K562 (cell line): ENCODE results near the gene M6PR. TPM values are rescaled to one million over a fixed set of nuclear protein-coding genes. Genes with fewer than 3 reads are reported as not detected.

ENCODE experiments used
- ARNT ChIP-seq, 2 experiments: fragments of 450-650 bp; IDR thresholded peaks; 2 replicates each; pipeline ENCODE4 v1.6.1; 2016; ENCODE audit warnings: mild to moderate bottlenecking in 1 of 2
- MBD2 ChIP-seq: sonication (generic); IDR thresholded peaks from 2 replicates; pipeline ENCODE4 v1.6.1; 2016; ENCODE audit warnings: low read depth, borderline replicate concordance
- ZNF263 ChIP-seq: sonication (generic); formaldehyde crosslinking; IDR thresholded peaks from 2 replicates; pipeline ENCODE4 v1.8.0; 2022; ENCODE audit warnings: mild to moderate bottlenecking, missing genetic modification reagents, borderline replicate concordance
- polyA plus RNA-seq, 8 experiments: library from polyadenylated mRNA; depleted of rRNA in 4 of 8; stranded (reverse) in 5 of 8; unstranded in 3 of 8; fragments of >200 nt; fragmentation: Nextera tagmentation in 2 of 8; fragmentation: Illumina TruSeq in 1 of 8; extraction: Ambion mirVana in 2 of 8; extraction: Trizol in 1 of 8; gene quantifications; 2 replicates each; pipeline versions ENCODE4 v1.2.1 to v1.2.3, GENCODE V29; 2011 to 2014; ENCODE audit warnings: inconsistent platforms in 1 of 8, missing spikeins in 1 of 8
- total RNA-seq, 7 experiments: library from RNA; depleted of rRNA in 6 of 7; stranded (reverse); fragments of >200 nt in 6 of 7; fragmentation: Illumina TruSeq in 2 of 7; extraction: Trizol in 2 of 7; gene quantifications; 2 replicates each; pipeline versions ENCODE4 v1.2.1 to v1.2.3, GENCODE V29; 2011 to 2021; ENCODE audit warnings: low replicate concordance in 1 of 7
- TF ChIP-seq, protein P1 (sequence below), 2 experiments: fragments of 450-650 bp; IDR thresholded peaks; 2 replicates each; pipeline ENCODE4 v1.6.1; 2016; ENCODE audit warnings: mild to moderate bottlenecking in 2 of 2, borderline replicate concordance in 1 of 2, low read depth in 1 of 2, moderate library complexity in 1 of 2

Gene M6PR
- total and polyA plus RNA-seq, 9 of the 15 experiments (the other 6 are each of a cell fraction or from before 2014, with no cell fraction given): 78.6 to 159 (median 112) TPM

DNA sequence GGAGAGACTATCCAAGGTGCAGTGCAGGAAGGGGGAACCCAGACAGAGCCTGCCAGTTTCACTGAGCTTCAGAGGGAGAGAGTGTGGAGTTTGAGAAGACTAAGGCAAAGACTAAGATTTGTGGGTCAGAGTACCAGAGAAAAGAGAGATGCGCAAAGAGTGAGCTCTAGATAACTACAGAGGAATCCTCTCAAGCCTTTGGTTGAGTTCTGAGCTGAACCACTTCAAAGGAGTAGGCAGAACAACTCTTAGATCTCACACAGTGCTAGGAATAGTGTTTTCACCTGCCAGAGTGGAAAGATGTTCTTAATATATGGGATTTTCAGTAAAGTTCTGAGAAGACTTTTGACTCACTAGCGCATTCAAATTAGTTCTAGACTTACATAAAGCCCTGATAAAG is 10.7 kb upstream of the M6PR start (continued):
- TF ChIP-seq, protein P1, sequence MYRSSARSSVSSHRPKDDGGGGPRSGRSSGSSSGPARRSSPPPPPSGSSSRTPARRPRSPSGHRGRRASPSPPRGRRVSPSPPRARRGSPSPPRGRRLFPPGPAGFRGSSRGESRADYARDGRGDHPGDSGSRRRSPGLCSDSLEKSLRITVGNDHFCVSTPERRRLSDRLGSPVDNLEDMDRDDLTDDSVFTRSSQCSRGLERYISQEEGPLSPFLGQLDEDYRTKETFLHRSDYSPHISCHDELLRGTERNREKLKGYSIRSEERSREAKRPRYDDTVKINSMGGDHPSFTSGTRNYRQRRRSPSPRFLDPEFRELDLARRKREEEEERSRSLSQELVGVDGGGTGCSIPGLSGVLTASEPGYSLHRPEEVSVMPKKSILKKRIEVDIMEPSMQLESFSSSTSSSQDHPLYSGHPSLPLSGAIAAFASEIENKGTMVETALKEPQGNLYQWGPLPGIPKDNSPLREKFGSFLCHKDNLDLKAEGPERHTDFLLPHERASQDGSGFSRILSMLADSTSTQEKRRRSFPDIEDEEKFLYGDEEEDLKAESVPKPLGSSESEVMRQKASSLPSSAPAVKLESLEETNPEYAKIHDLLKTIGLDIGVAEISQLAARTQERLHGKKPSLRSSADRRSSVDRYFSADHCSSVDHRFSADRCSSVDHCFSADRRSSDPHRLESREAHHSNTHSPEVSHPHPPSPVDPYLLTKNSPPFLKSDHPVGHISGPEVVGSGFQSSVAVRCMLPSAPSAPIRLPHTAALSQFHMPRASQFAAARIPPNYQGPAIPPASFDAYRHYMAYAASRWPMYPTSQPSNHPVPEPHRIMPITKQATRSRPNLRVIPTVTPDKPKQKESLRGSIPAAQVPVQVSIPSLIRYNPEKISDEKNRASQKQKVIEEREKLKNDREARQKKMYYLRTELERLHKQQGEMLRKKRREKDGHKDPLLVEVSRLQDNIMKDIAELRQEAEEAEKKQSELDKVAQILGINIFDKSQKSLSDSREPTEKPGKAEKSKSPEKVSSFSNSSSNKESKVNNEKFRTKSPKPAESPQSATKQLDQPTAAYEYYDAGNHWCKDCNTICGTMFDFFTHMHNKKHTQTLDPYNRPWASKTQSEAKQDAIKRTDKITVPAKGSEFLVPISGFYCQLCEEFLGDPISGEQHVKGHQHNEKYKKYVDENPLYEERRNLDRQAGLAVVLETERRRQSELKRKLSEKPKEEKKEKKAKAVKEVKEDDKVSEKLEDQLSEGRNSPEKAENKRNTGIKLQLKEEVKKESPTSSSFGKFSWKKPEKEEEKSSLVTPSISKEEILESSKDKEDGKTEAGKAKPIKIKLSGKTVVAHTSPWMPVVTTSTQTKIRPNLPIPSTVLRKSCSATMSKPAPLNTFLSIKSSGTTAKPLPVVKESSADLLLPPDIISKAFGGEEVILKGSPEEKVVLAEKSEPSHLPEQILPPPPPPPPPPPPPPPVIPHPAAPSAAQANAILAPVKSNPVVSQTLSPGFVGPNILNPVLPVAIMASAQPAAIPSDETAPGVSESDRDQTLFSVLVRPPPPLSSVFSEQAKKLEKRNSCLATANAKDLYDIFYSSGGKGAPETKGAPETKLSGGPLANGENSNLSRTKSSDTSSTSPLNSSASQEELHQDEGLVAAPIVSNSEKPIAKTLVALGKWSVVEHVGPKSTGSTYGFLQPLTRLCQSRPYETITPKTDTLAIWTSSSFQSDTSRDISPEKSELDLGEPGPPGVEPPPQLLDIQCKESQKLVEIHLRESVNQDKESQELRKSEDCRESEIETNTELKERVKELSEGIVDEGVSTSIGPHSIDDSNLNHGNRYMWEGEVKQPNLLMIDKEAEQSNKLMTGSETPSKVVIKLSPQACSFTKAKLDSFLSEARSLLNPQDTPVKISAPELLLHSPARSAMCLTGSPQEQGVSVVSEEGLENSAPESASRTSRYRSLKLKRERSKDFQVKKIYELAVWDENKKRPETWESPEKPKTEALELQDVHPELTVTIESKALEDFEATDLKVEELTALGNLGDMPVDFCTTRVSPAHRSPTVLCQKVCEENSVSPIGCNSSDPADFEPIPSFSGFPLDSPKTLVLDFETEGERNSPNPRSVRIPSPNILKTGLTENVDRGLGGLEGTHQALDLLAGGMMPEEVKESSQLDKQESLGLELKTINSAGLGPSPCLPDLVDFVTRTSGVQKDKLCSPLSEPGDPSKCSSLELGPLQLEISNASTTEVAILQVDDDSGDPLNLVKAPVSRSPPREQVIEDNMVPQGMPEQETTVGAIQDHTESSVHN (IDR thresholded peaks at IDR 0.05; ENCODE audit: borderline replicate concordance in 1 of 2, low read depth in 1 of 2): no peak
- no peak for TF ChIP-seq ARNT (IDR thresholded peaks at IDR 0.05)
- no peak for TF ChIP-seq MBD2
- TF ChIP-seq ZNF263 (CRISPR knock-in tag): no peak
